COLO668 (cell line): ENCODE results near the gene SOX15.
"Not testable (repeated sequence)": the region's sequence is repeated elsewhere in the genome, so short reads cannot be mapped to it uniquely, and the experiment has no call there.

Experiments
- DNase-seq: peaks from one replicate; lab custom pipeline; 2025; ENCODE audit not compliant: unreplicated experiment; lab: John Stamatoyannopoulos, UW

SOX15 gene

DNA sequence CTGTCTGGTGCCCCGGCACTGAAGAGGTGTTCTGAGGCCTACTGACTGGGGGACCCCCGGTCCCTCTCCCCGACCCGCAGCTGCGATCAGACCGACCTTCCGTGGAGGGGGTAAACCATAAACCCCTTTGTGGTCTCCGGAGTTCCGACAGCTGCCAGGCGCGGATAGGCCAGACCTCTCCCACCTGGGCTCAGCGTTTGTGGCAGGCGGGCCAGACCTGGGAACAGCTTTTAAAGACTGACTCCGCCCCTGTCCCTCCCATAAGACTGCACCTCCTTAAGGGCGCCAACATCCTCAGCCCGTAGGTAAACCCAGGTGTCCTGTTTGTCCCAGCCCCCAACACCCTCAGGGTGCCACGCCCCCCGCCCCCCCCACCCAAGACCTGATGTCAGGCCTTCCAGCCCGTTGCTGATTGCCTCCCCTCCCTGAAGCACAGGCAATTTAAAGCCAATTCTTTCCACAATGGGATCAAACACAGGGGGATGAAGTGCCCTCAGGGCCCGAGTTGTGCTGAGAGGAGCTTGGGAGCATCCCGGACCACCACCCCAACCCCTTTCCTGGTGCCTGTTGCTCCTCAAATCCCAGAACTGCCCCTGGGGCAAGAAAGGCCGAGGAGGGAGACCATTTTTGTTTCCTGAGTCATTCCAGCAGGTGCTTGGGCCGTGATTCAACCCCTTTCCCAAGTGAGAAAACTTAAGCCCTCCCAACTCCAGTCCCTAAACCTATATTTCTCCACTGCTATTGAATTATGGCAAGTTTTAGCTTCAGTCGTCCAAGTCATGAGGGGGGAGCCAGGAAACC lies at the start of gene SOX15:
Gene SOX15, minus strand, starts transcription at position 204 of the 801 bp plus-strand sequence. CDS start 418 bp downstream, outside the sequence.
- DNase-seq, result no peak

DNA sequence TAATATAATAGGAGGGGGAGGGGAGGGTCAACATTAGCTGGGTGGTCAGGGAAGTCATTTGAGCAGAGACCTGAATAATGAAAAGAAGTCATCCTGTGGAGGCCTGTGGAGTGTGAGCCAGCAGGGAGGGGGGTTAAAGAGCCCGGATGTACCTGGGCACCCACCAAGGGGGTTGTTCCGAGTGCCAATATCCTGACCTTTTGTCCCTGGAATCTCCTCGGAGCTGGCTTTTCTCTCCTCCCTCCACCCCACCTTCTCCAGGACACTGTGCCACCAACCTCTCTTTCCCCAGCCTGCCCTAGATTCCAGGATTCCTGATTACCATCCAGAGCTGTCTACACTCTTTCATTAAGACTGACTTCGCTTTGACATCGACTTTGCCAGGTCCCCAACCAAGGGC lies 46.3 kb upstream of the SOX15 start:
- DNase-seq, result no peak

DNA sequence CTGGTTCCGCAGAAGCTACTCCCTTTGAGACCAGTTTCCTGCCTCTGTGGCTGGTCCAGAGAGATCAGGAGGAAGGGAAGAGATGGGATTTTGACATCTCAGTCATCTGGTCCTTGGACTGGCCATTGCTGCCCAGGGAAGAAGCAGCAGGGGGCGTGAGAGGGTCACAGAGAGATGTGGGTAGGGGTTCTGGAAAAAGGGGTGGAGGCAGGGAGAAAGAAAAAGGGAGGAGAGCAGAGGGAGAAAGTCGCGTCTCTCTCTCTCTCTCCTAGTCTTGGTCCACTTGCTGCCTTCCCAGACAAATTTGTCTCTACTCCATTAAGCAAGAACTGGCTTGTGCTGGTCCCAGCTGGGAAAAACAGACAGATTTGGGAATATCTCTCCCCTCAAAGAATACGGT lies 44.5 kb upstream of the SOX15 start:
- no peak for DNase-seq

DNA sequence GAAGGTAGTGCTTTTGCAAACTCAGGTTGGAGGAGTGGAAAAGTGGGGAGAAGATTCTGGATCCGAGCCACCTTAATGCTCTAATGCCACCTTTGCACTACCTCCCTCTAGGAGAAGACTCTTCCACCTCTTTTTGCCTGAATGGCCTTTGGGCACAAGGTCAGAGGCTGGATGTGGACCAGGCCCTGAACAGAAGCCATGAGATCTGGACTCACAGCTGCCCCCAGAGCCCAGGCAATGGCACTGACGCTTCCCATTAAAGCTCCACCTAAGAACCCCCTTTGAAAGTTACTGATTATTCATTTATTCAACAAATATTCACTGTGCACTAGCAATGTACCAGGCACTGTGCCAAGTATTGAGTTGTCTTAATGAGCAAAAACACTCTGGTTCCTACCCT lies 43.2 kb upstream of the SOX15 start:
- no peak for DNase-seq

DNA sequence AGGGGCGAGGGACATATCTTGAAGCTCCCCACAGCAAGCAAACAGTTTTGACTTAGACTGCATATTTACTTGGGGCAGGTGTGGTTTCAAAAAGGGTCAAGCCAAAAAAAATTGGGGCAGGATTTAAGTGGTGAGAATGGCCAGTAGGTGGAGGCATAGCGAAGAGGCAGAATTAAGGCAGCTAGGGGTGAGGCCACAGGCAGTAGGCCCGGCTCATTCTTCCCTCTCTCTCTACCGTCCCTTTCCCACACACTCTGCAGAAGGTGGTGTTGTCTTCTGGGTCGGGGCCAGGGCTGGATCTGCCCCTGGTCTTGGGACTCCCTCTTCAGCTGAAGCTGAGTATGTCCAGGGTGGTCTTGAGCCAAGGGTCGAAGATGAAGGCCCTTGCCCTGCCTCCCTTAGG lies 42.6 kb upstream of the SOX15 start:
- peak; percentile 2 for DNase-seq

DNA sequence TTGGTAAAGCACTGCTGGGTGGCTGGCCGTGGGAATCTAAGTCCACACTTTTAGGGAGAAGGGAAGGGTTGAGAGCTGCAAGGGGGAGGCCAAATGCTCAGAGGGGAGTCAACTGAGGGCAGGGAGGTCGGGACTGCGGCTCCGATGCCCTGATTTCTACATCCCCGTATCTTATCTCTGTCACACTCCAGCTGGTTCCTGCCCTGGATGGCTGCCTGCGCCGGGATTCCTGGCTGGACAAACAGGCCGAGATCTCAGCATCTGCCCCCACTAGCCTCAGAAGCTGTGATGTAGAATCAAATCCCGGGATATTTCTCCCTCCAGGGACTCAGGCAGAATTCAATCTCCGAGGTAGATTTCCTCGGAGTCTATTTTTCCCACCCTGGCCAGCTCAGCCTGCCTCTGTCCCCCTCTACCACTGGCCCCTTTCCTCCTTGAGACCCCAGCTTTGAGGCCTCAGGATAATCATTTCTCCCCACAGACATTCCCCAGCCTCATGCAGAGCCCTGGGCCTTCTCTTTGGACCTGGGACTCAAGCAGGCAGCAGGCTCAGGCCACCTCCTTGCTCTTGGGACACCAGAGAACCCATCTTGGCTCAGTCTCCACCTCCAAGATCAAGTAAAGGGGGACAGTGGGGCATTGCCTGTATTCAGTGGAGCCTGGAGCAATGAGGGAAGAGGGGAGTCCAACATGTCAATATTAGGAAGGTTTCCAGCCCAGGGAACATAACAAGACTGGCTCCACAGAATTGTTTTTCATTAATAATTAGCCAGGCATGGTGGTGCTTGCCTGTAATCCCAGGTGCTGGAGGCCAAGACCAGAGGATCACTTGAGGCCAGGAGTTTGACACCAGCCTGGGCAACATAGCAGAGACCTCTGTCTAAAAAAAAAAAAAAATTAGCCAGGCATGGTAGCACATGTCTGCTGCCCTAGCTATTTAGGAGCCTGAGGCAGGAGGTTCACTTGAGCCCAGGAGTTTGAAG lies 41.8 kb upstream of the SOX15 start:
- no peak for DNase-seq

DNA sequence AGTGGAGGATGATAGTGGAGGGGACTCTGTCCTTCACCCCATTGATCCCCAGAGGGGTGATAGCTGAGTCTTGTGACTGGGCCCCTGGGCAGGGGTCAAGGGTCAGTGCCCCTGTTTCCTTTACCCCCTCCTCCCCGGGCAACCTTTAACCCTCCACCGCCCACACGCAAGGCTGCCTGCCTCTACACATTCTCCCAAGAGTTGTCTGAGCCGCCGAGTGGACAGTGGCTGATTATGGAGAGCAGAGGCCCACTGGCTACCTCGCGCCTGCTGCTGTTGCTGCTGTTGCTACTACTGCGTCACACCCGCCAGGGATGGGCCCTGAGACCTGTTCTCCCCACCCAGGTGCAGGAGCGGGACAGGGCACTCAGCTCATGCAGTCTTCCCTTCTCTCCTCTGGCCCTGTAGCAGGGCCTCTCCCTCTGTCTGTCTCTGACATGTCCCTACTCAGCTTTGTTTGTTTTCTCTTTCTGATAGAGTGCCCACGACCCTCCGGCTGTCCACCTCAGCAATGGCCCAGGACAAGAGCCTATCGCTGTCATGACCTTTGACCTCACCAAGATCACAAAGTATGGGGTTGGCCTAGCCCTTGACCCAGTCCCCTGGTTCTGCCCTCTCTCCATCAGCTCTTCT lies 40.2 kb upstream of the SOX15 start, which contains the start of gene SHBG:
Gene SHBG, plus strand, starts transcription at position 197 of the 633 bp plus-strand sequence. Its CDS starts 38 bp downstream, at position 235.
- DNase-seq, result no peak

DNA sequence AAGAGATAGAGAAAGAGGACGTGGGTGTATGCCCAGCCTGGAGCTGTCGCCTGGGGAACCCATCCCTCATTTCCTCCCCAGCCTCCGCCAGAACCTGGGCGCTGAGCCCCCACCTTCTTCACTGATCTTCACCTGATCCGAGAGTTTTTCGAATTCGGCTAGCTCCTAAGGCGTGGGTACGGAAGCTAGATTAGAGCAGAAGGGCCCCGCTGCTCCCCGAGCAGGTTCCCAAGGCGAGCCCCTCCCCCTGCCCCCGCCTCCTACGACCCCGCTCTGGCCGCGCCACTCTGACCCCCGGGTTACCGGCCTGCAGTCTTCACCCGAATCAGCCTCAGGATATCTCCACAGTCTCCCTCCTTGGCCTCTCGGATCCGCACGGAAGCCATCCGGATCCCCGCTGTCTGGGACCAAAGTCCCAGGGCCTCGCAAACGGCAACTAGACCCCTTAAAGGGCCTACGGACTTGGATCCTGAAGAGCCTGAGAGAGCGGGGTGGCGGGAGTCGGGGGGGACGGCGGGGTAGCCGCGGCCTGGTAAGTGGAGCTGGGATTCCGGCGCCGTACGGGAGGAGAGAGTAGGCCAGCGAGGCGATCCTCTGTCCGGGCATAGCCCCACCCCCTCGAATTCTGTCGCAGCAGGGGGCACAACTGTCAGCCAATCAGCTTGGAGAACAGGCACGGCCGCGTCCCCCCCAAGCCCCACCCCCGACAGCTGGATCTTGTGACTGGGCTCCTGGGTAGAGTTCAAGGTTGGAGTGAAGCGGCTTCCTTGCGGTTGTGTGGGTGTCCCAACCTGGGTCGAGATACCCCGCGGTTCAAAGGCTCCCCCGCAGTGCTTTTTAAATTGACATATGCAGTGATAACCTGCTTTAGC lies 37.6 kb upstream of the SOX15 start, which contains the start of gene SAT2:
Gene SAT2, minus strand, starts transcription at position 572 of the 872 bp plus-strand sequence. Its CDS starts 186 bp downstream, at position 386.
- DNase-seq, result peak; percentile 77

DNA sequence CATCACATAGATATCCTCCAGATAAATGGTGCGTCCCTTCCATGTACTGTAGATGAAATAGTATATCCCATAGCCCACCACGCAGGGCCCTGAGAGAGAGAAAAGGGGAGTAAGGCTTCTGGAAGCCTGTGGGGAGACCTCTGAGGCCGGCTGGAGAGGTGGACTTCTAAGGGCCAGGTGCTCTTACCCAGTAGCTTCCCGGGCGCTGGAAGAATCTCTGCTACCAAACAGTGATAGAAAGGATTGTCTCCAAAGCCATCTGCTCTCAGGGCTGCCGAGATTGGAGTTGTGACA lies 37.0 kb upstream of the SOX15 start:
- no peak for DNase-seq

DNA sequence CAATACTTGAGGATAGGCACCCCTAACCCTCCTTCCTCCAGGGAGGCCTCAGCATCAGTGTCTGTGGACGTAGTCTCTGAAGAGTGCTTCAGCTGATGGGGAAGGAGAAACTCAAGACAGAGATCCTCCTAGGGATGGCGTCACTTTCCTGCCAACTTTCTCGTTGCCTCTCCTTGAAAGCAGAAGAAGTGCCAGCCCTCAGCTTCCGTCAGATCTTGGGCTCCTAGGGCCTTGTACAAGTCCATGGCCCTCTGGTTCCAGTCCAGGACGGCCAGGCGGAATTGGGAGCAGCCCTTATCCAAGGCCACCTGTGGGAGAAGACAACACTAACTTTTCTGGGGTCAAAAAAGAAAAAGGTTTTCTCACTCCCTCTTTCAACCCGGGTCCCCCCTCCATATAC lies 36.4 kb upstream of the SOX15 start:
- no peak for DNase-seq

DNA sequence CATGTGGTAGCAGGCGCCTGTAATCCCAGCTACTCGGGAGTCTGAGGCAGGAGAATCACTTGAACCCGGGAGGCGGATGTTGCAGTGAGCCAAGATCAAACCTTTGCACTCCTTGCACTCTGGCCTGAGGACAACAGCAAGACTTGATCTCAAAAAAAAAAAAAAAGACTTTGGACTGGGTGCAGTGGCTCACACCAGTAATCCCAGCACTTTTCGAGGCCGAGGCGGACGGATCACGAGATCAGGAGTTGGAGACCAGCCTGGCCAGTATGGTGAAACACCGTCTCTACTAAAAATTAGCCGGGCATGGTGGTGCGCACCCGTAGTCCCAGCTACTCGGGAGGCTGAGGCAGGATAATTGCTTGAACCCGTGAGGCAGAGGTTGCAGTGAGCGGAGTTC lies 35.9 kb upstream of the SOX15 start:
- DNase-seq, result not testable (repeated sequence)

DNA sequence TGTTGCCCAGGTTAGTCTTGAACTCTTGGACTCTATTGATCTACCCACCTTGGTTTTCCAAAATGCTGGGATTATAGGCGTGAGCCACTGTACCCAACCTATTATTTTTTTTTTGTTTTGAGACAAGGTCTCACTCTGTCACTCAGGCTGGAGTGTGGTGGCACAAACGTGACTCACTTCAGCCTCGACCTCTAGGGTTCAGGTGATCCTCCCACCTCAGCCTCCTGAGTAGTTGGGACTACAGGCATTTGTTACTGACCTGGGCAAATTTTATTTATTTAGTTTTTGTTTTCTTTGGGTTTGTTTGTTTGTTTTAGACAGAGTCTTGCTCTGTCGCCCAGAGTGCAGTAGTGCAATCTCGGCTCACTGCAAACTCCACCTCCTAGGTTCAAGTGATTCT lies 33.8 kb upstream of the SOX15 start:
- no peak for DNase-seq

DNA sequence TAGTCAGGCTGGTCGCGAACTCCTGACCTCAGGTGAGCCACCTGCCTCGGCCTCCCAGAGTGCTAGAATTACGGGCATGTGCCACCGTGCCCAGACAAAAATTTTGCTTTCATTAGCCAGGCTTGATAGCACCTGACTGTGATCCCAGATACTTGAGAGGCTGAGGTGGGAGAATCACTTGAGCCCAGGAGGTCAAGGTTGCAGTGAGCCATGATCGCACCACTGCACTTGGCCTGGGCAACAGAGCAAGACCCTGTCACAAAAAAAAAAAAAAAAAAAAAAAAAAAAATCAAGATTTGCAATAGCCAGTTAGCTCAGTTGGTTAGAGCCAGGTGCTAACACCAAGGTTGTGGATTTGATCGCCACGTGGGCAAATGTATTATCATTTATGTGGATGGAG lies 30.9 kb upstream of the SOX15 start:
- DNase-seq, result no peak

DNA sequence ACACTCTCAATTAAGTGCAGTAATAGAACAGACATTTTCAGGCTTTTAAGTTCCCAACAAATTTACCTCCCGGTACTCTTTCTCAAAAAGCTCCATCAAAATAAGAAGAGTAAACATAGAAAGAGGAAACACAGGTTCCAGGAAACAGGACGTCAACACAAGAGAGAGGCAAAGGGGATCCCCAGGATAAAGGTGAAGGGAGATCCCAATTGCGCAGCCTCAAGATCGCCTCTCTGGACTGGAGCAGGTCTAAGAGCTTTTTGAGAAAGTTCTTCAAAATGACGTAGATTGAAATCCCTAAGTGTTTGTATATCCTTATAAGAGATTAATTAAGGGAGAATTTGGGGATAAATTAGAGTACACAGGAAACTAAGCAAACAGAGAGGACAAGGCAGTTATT lies 28.7 kb upstream of the SOX15 start:
- DNase-seq, result no peak

DNA sequence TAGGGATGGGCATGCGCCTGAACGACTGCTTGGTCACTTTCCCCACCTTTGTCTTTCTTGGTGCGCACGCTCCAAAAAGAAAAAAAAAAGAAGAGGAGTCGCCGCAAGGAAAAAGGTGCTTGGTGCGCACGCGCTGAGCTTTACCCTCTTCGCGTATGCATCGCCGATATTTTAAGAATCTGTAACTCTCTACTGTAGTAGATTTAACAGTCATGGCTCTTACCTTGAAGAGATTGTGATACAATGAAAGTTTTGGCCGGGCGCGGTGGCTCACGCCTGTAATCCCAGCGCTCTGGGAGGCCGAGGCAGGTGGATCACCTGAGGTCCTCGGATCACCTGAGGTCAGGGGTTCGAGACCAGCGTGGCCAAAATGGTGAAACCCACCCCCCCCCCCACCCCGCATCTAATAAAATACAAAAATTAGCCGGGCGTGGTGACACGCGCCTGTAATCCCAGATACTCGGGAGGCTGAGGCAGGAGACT lies 25.4 kb upstream of the SOX15 start:
- DNase-seq, result no peak

DNA sequence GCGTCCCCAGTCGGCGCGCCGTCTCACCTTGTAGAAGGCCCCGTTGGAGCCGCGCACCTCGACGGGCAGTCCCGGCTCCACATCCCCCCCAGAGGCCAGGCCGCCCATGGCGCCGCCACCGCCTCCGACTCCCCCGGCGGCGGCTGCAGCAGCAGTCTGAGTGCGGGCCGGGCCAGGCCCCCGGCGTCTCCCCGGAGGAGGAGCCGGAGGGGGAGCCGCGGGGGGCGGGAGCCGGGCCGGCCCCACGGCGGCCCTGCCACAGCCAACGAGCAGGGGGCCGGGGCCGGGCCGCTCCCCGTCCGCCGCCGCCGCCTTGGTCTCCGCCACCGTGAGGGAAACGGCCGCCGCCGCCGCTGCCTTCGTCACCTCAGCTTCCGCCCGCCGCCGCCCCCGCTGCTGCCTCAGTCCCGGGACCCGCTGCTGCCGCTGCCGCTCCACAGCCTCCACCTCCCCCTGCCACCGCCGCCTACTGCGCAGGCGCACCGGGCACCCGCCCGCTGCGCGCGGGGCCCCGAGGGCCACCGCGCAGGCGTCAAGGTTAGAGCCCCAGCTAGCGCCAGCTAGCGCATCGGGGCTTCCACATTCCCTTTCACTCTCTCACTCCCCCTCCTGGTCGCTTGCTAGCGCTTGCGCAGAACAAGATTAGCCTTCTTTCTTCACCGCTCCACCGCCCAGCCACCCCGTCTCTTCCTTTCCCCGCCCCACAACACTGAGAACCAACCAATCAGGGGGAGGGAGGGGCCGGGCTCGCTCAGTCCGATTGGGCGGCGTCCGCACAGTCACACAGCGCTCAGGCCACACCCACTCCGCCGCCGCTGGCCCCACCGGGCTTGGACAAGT lies 24.8 kb upstream of the SOX15 start, which contains the start of gene FXR2:
Gene FXR2, minus strand, starts transcription at position 473 of the 840 bp plus-strand sequence. Its CDS starts 365 bp downstream, at position 108.
- DNase-seq, result peak; percentile 96

DNA sequence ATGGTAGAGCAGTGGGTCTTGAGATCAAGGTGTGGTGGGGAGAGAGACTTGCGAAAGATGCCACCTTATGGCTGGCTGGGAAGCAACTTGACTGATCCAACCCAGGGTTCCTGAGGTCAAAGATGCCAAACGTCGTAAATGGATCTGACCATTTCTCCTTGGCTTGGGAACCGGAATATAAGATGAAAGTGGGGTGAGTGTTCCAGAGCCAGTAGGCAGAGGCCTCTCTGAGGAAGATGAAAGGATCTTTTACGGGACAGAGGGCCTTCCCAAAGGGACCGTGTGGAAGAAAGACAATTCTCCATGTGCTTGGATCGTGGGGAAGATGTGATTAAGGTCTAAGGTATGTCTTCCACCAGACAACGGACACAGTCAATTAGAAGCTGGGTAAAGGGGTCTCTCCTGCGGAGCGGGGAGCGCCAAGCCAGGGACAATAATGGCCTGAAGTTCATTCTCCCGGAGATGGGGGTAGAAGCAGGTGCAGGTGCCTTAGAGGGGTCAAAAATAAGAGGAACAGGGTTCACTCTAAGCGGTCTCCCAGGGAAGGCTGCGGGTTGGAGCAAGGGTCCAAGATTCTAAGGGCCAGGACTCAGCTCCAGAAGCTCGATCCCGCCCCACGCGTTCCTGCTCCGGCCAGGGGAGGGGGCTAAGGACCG lies 24.0 kb upstream of the SOX15 start:
- no peak for DNase-seq

DNA sequence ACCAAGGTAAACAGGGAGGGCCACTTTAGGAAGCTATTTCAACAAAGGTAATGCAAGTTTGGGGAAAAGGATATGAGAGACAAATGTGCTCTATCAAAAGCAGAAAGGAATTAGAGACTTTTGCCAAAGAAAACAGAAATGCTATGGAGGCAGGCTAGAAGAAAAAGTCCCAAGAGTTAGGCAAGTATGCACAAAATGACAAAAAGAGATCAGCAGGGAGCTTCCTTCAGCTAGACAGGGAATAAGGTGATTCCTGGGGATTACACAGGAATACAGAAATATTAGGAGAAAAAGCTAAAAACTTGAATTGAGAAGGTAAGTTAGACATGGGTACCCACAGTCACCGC lies 22.4 kb upstream of the SOX15 start:
- no peak for DNase-seq
